DLD1 (cell line): Measurements from ENCODE around the gene FBXO39.
"Not testable (repeated sequence)": the region's sequence is repeated elsewhere in the genome, so short reads cannot be mapped to it uniquely, and the experiment has no call there.

ENCODE experiments used
- in situ Hi-C: cut with HindIII; loops from 2 replicates; pipeline ENCODE4 v1.10.0; 2017; ENCODE audit warnings: low sequenced_read_pairs

The FBXO39 gene

GRCh38 chr17:6787081-6787693, 11.2 kb downstream of the FBXO39 start:
- in situ Hi-C loops = no loop called here

- in situ Hi-C loops = no loop called here
Measured at GRCh38 chr17:6789146-6789545, 13.1 kb downstream of the FBXO39 start.

- in situ Hi-C loops = no loop called here
Measured at GRCh38 chr17:6793748-6794493, 17.9 kb downstream of the FBXO39 start.

GRCh38 chr17:6796017-6796886, 20.2 kb downstream of the FBXO39 start:
- in situ Hi-C loops = no loop called here

GRCh38 chr17:6796887-6797490, 21.0 kb downstream of the FBXO39 start:
- in situ Hi-C loops = no loop called here

GRCh38 chr17:6797718-6798351, 21.8 kb downstream of the FBXO39 start:
- in situ Hi-C loops = no loop called here

- in situ Hi-C loops = no loop called here
Measured at GRCh38 chr17:6799738-6800137, 23.7 kb downstream of the FBXO39 start.

- in situ Hi-C loops = no loop called here
Measured at GRCh38 chr17:6800422-6801027, 24.5 kb downstream of the FBXO39 start.

GRCh38 chr17:6811510-6811909, 35.5 kb downstream of the FBXO39 start:
- in situ Hi-C loops = no loop called here

GRCh38 chr17:6812295-6812694, 36.3 kb downstream of the FBXO39 start:
- in situ Hi-C loops = no loop called here

GRCh38 chr17:6815775-6816174, 39.8 kb downstream of the FBXO39 start:
- in situ Hi-C loops = no loop called here

- in situ Hi-C loops = not testable (repeated sequence)
Measured at GRCh38 chr17:6816368-6816767, 40.4 kb downstream of the FBXO39 start.

- in situ Hi-C loops = no loop called here
Measured at GRCh38 chr17:6818938-6819337, 42.9 kb downstream of the FBXO39 start.

- in situ Hi-C loops = no loop called here
Measured at GRCh38 chr17:6823011-6823442, 47.0 kb downstream of the FBXO39 start.

GRCh38 chr17:6830383-6830986, 54.5 kb downstream of the FBXO39 start:
- in situ Hi-C loops = no loop called here

- in situ Hi-C loops = no loop called here
Measured at GRCh38 chr17:6831661-6832263, 55.7 kb downstream of the FBXO39 start, which contains the start of gene TEKT1. Gene TEKT1, minus strand, starts transcription at chr17:6831729. Its CDS starts 1,353 bp downstream, at chr17:6830376.
